HS-27A (cell line): Measurements from ENCODE around the gene AUTS2.
"Not testable (repeated sequence)": the region's sequence is repeated elsewhere in the genome, so short reads cannot be mapped to it uniquely, and the experiment has no call there.

Experiments
- DNase-seq: peaks from one replicate; pipeline ENCODE4 v3.0.0-alpha.2; 2012; ENCODE audit warnings: low read depth, missing footprints

Gene AUTS2

DNA sequence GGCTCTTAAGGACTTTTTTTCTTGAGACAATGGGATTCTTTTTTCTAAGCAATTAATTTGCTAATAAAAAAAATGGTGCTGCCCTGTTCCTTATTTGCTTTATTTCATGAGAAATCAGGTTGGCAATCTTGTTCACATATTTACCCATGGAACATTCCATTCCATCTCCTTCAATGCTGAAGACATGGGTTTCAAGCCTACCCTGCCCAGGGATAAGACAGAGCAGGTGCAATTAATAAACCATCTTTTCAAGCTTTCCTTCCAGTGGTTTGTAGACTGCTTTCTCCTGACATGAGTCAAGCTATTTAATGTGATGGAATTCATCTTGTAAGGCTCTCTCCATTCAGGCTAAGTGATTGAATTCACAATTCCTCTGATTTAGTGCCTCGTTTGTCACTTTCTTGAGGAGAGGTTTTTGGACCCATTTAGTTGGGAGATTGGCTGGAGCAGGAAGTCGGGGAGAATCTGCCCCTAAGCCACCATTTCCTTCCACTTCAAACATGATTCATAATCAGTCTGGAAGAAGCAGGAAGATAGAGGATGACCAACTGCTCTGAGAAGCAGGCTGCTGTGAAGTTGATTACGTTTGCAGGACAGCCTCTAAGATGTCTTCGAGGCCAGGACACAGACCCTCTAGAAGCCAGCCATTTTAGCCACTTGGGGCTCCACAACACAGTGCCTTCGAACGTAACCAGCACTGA is 981.3 kb downstream of the AUTS2 start:
- DNase-seq: no peak

DNA sequence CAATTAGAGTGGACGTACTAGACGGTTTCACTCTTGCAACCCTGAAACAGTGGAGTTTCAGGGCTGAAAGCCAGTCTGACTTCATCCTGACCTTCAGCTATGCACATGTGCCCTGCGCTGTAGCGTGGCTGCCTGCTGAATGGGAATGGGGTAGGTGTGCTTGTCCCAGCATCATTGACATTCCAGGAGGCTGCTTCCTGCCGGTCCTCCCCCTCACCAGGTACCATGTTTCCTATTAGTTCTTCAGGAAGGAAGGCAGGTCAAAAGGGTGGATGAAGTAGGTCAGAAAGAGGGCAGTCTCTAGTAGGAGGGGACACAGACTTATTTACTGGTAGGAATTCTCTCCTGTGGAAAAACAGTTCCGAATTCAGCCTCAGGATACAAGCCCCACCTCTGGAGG is 981.9 kb downstream of the AUTS2 start:
- DNase-seq: no peak

DNA sequence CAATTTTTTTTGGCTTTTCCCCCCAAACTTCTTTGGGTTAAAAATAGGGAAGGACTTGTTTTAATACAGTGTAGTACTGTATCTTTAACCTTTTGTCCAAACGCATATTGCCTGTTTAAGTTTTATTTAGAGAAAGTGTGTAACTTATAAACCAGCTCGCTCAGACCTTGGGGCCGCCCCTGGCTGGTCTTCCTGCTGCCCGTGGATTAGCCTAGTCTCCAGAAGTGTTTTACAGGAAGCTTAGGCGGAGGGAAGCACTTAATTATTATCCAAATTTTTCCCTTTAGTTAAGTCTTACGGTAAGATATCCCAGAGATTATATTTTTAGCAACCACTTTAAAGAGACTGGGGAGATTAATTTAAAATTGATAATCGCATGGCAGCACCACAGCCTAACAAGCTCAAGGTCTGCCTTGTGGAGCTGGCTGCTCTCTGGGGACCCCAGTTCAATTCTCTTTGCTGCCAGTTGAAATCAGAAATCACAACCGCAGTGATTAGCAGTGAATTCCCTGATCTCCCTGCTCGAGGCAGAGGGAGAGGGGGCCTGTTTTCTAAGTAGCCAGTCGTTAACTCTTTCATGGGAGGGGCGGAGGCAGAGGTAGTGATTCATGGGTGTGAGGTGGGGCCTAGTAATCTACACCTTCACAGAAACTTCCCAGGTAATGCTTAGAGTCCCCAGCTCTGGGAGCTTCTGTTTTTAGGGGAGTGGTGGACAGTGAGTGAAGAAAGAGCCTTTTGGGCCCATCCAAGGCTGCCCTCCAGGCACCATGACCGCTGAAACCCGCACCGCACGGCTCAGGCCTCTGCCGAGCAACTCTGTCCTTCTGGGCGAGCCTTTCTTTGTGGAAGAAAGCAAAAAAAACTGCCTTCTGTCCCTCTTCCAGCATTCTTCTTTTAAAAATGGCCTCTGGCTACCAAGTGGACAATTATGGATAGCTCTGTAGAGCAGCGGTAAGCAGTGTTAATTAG is 984.9 kb downstream of the AUTS2 start:
- DNase-seq: no peak

DNA sequence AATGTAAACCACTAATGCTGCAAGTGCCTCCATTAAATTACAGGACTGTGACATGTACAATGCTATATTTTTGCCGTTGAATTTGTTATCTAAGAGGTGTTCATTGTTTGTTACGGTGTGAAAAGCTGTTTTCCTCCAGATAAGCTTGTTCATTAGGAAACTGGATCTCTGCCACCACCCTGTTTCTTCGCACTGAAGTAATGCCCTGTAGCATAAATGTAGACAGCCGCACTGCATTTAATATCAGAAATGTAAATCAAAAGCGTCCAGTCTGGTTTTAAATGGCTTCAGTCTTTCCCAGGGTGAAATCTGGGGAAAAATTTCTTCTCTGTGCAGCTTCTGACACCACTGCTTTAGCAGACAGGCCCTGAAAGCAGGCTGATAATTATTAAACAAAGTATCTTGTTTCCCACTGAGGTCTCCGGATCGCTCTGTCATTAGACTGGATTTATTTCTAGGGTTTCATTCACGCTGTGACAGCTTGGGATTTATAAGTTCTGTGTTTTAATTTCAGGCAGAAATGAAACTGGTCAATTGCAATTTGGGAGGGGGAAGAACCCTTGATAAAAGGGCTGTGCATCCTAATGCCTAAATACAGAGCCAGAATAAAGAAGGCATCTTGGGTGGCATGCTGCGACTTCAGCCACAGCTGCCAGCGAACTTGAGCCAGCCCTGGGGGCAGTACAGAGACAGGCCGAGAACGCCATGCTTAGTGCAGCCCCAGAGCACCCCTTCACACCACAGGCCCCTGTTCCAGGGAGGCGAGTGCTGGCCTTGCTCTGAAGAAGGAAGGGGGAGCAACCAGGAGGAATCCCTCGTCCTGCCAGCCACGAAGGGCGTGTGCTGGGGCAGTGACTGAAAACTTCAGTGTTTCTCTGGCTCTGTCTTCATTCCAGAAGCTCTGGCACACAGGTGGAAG is 985.9 kb downstream of the AUTS2 start:
- no peak for DNase-seq

- no peak for DNase-seq
Observed at GRCh38 chr7:70585071-70585470, 986.8 kb downstream of the AUTS2 start.

DNA sequence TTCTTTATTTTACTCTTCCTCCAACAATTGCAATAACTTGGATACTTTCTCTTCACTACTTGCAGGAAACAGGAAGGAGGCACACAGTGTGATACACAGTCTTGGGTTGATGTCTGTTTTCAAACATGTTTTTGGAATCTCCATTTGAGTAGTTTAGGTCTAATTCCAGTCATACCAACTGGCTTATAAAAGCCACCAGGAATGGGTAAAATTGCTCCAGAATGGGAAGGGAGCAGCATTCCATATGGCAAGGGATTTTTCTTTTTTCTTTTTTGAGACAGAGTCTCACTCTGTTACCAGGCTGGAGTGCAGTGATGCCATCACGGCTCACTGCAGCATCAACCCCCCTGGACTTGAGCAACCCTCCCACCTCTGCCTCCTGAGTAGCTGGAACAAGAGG is 988.5 kb downstream of the AUTS2 start:
- DNase-seq: no peak

DNA sequence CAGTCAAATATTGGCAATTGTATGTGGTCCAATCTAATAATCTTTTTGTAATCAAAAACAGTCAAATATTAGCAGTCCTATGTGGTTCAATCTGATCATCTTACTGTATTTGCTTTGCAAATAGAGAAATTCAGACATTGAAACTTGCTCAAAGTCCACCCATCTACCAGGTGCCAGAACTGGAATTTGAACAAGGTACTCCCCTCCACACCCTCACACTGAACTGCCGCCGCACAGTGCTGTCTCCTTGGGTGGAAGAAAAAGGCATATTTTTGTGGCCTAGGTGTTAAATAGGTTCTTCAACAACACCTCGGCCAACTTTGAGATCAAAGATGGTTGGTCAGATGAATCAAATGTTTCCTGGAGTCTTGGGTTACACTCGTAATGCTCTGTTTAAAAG is 989.5 kb downstream of the AUTS2 start:
- no peak for DNase-seq

GRCh38 chr7:70588191-70588921 is 990.1 kb downstream of the AUTS2 start:
- no peak for DNase-seq

DNA sequence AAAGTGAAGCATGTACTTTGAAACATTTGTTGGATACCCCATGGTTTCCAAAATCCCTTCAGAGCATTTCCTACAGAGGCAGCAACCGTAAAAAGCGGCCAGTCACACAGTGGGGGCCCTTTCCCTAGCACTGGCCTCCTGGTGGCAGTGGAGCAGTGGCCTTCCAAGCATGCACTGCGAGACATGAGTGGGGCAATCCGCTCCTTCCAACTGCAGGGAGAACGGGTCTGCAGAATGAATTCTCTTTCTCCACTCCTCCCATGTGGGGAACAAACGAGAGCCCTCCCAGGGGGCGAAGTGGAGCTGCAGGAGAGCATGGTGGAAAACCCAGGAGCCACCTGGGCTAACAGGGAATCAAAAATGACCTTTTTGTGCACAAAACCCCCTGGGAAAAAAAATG is 990.7 kb downstream of the AUTS2 start:
- no peak for DNase-seq

- no peak for DNase-seq
Observed at GRCh38 chr7:70589590-70589989, 991.3 kb downstream of the AUTS2 start.

DNA sequence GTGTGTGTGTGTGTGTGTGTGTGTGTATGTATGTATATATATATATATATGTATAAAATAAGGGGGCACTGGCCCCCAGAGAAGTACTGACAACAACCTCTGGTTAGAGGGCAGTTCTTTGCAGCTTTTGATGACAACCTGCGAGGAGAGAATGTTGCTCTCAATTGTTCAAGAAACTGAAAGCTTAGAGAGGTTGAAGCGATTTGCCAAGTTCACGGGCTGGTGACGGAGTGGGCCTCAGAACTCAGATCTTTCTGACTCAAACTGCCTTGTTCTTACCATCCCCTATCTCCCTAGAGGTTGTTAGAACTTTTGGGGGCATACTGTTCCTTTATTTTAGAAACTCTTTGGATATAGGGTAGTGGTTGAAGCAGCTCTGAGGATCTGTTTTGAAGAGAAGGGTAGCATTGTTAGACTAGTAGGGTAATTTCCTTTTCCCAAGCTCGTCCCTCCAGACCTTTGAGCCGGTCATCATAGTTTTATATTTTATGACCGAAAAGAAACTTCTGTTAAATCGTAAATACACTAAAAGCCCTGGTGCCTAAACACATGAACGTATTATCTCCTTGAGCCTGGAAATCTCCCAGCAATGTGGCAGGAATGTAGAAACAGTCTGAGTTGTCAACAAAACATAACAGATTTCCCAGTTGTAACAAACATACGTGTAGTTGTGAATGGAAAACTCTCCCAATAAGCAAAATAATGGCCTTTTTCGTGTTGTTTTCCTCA is 992.0 kb downstream of the AUTS2 start:
- DNase-seq: no peak

DNA sequence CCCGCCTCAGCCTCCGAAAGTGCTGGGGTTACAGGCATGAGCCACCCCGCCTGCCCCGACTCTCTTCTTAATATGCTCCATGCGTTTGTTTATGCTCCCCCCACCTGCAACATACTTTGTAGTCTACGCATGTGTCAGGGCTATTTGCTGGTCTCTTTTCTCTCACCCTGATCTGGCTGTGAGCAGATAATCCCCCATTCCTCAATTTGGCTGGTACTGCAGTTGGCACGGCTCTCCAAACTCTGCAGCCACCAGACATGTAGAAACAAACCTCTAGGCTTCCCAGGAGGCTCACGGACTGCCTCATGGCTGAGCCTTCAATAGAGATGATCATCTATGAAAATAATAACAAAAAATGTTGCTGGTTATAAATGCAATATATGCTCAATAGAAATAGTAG is 993.4 kb downstream of the AUTS2 start:
- no peak for DNase-seq

GRCh38 chr7:70592171-70592570 is 993.9 kb downstream of the AUTS2 start:
- DNase-seq: no peak

DNA sequence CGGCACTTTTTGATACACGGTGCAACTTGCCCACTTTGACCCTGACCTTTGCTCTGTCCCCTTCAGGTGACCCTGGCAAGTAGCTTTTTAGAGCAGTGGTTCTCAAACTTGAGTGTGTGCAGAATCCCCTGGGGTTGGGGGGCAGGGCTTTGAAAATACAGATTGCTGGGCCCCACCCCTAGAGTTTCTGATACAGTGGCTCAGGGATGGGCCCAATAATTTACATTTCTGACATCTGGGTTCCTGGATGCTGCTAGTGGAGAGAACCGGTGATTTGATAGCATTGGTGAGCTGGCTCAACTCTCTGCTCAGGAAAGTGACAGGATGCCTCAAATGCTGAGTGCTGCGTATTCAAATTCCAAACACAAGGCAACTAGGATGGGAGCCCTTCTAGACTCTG is 995.9 kb downstream of the AUTS2 start:
- no peak for DNase-seq

DNA sequence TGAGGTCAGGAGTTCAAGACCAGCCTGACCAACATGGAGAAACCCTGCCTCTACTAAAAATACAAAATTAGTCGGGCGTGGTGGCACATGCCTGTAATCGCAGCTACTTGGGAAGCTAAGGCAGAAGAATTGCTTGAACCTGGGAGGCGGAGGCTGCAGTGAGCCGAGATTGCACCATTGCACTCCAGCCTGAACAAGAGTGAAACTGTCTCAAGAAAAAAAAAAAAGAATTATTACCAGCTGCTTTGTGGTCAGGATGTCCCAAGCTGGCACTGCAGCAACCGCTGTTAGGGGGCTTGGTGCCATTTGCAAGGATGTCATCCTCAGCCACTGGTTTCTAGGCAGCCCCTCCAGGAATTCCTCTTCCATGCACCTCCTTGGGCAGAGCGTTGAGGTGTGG is 996.6 kb downstream of the AUTS2 start:
- not testable (repeated sequence) for DNase-seq

GRCh38 chr7:70595370-70595754 is 997.1 kb downstream of the AUTS2 start:
- no peak for DNase-seq

DNA sequence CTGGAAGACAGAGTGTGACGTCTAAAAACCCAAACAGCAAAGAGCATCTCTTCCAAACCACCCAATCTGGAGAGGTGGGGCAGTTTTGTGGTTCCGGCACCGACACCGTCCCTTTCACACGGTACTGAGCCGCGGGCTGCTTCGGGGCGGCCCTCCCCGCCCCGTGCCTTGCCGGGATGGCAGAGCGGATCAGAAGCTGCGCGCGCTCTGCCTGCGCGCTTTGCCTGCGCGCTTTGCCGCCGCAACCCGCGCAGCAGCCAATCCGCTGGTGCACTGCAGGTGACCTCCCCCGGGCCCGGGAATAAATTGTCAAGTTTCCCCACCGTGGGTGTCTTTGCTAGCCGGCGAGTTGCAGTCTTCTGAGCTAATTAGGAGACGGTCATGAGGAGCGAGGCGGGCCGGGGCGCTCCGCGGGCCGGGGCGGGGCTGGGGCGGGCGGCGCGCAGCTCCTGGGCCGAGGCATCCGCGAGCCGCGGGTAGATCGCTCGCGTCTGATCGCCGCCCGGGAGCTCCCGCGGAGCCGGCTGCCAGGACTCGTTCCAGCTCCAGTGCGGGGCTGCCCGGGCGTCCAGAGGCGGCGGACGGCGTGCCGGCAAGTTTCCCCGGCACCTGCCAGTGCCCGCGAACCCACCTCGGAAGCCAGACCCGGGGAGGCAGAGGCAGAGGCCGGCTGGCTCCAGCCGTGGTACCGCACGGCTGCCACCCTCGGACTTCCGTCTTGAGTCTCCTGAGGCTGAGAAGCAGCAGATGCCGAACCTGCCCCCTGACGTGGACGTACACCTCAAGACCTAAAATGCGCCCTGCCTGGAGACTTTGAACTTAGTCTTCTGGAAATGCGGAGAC is 997.7 kb downstream of the AUTS2 start:
- DNase-seq: no peak

DNA sequence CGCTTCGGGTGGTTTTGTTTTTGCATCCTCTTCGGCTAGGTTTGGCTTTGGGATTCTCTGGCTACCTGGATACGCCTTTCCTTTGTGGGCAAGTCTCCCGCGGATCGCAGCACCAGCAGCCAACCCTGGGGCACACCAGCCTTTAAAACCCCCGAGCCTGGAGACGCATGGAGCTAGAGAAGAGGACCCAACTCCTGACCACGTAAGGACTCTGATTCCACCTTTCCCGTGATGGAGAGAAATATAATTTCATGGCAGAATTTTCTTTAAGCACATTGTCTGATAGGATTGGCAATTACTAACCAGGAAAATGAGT is 998.3 kb downstream of the AUTS2 start:
- DNase-seq: no peak

DNA sequence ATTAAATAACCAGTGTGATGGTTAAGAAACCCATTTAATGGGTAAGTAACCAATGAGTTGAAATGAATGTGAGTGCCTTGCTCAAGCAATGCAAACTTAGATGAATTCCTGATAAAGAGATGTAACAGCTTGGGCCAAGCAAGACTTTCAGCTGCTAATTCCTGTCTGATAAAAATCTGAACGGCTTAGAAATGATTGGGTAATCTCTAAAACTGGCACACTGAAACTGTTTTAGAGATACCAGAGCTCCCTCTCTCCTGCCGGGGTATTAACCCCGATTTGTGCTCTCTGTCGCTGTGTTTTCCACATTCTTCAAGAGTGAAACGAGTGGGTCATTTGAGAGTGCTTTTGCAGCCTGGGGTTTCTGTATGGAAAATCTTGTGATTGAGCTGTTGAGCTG is 998.8 kb downstream of the AUTS2 start:
- no peak for DNase-seq

GRCh38 chr7:70598976-70599375 is 1000.7 kb downstream of the AUTS2 start:
- DNase-seq: no peak
